Psoas muscle (tissue), 8 donors: ENCODE data around the gene IGF1R. TPM values are rescaled to one million over a fixed set of nuclear protein-coding genes. Genes with fewer than 3 reads are reported as not detected.

Experiments used
- ATAC-seq, 4 donors: fragments of 200-7000 bp; cut with Tn5 transposase; one replicate each; pipeline ENCODE4 v1.9.1; 2020; ENCODE audit warnings: moderate library complexity in 3 of 4, mild to moderate bottlenecking in 2 of 4
- DNase-seq, 2 donors: peaks; one replicate each; pipeline ENCODE4 v3.0.0-alpha.2; 2020
- H3K27ac ChIP-seq: fragments of 200-600 bp; one replicate; pipeline ENCODE4 v1.8.0; 2022
- H3K27me3 ChIP-seq, 3 donors: fragments of 200-600 bp in 1 of 3; one replicate each; pipeline versions ENCODE4 v1.6.1 to v1.8.0; 2013 to 2022; ENCODE audit warnings: low read length in 2 of 3, mild to moderate bottlenecking in 2 of 3, moderate library complexity in 1 of 3; ENCODE audit not compliant: insufficient read depth in 3 of 3
- H3K36me3 ChIP-seq, 2 donors: fragments of 200-600 bp in 1 of 2; one replicate each; pipeline versions ENCODE4 v1.6.1 to v1.8.0; 2013 to 2022; ENCODE audit warnings: low read depth in 1 of 2, mild to moderate bottlenecking in 1 of 2, moderate library complexity in 1 of 2; ENCODE audit not compliant: insufficient read depth in 1 of 2
- H3K4me1 ChIP-seq: fragments of 200-600 bp; one replicate; pipeline ENCODE4 v1.8.0; 2022
- H3K4me3 ChIP-seq: fragments of 200-600 bp; one replicate; pipeline ENCODE4 v1.8.0; 2022; ENCODE audit warnings: mild to moderate bottlenecking
- H3K9me3 ChIP-seq: fragments of 200-600 bp; one replicate; pipeline ENCODE4 v1.8.0; 2022
- WGBS, 3 donors: extraction: QIAGEN DNeasy Blood & Tissue Kit; methylation state at CpG; one replicate each; pipeline versions ENCODE4 v1.1.6 to v1.1.7; 2013; 5-methylcytosine and 5-hydroxymethylcytosine counted together
- intact Hi-C, 2 donors: fragments of 100-400 bp; cut with DNase I; formaldehyde crosslinking; loops; one replicate each; pipeline versions ENCODE4 v1.11.0 to v1.14.2; 2022
- polyA plus RNA-seq, 3 donors: library from polyadenylated mRNA; stranded (reverse); fragments of 200-250 nt; gene quantifications; one replicate each; pipeline ENCODE4 v1.2.3, GENCODE V29; 2013
- total RNA-seq, 4 donors: library from RNA; stranded (reverse); fragmentation: NEBNext Ultra II Directional in 2 of 4; extraction: Animal tissue kit (Norgen Biotek cat#: 25700) in 2 of 4; gene quantifications; one replicate each; pipeline versions ENCODE4 v1.2.1 to v1.2.4, GENCODE V29; 2021 to 2023
- TF ChIP-seq, protein P1 (sequence below): fragments of 200-600 bp; IDR thresholded peaks from one replicate; pipeline ENCODE4 v1.8.0; 2022; ENCODE audit warnings: antibody characterized with exemption
- donor health status: healthy with polysubstance abuse.
- donor health status: DM: no; HTN: no; CAD: no; lungs with moderate emphysema.
- donor health status: Bipolar disorder and iron deficiency.
- donor health status: healthy.
- donor health status: DM: yes; HTN: yes; CAD: no.
- donor health status: DM: no; HTN: no; CAD: no.
- donor health status: DM: no; HTN: no; CAD: no.
- donor health status: DM: yes; HTN: yes; CAD: no.

IGF1R gene
- total and polyA plus RNA-seq, 7 donors = 2.1 to 20.4 (median 12.0) TPM

DNA sequence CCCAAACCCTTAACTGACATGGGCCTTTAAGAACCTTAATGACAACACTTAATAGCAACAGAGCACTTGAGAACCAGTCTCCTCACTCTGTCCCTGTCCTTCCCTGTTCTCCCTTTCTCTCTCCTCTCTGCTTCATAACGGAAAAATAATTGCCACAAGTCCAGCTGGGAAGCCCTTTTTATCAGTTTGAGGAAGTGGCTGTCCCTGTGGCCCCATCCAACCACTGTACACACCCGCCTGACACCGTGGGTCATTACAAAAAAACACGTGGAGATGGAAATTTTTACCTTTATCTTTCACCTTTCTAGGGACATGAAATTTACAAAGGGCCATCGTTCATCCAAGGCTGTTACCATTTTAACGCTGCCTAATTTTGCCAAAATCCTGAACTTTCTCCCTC lies 309.3 kb downstream of the IGF1R start:
- H3K27me3 ChIP-seq = no peaks in the 10 kb centered on the region

DNA sequence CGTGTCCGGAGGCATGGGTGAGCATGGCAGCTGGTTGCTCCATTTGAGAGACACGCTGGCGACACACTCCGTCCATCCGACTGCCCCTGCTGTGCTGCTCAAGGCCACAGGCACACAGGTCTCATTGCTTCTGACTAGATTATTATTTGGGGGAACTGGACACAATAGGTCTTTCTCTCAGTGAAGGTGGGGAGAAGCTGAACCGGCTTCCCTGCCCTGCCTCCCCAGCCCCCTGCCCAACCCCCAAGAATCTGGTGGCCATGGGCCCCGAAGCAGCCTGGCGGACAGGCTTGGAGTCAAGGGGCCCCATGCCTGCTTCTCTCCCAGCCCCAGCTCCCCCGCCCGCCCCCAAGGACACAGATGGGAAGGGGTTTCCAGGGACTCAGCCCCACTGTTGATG lies 309.7 kb downstream of the IGF1R start:
- H3K4me1 ChIP-seq = peaks cover 35% of the 10 kb centered on the region
- intact Hi-C loops = no loop called here
- no peak overlapping the region for H3K4me3 ChIP-seq
- TF ChIP-seq, protein P1, sequence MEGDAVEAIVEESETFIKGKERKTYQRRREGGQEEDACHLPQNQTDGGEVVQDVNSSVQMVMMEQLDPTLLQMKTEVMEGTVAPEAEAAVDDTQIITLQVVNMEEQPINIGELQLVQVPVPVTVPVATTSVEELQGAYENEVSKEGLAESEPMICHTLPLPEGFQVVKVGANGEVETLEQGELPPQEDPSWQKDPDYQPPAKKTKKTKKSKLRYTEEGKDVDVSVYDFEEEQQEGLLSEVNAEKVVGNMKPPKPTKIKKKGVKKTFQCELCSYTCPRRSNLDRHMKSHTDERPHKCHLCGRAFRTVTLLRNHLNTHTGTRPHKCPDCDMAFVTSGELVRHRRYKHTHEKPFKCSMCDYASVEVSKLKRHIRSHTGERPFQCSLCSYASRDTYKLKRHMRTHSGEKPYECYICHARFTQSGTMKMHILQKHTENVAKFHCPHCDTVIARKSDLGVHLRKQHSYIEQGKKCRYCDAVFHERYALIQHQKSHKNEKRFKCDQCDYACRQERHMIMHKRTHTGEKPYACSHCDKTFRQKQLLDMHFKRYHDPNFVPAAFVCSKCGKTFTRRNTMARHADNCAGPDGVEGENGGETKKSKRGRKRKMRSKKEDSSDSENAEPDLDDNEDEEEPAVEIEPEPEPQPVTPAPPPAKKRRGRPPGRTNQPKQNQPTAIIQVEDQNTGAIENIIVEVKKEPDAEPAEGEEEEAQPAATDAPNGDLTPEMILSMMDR = no peak
- DNase-seq (no peak), ATAC-seq (no peak)
- no peaks in the 10 kb centered on the region for H3K27me3 ChIP-seq
- no peaks in the 10 kb centered on the region for H3K9me3 ChIP-seq
- H3K27ac ChIP-seq = peak overlapping the region; percentile 91
- H3K36me3 ChIP-seq = peaks cover 3 to 61% of the 10 kb centered on the region in 2 donors
- WGBS, 3 donors = 94 to 97% (median 94%) methylated on average over 11 of the region's 11 CpGs

More for the DNA sequence above, 309.3 kb downstream of the IGF1R start:
- TF ChIP-seq, protein P1 = no peak
- H3K36me3 ChIP-seq = peaks cover 3 to 59% of the 10 kb centered on the region in 2 donors
- DNase-seq (no peak), ATAC-seq (no peak)
- peaks cover 39% of the 10 kb centered on the region for H3K4me1 ChIP-seq
- H3K9me3 ChIP-seq = no peaks in the 10 kb centered on the region
- intact Hi-C loops = no loop called here
- 86 to 87% (median 87%) methylated on average over 6 of the region's 6 CpGs for WGBS, 3 donors
- no peak overlapping the region for H3K4me3 ChIP-seq
- H3K27ac ChIP-seq = peak overlapping the region; percentile 91

DNA sequence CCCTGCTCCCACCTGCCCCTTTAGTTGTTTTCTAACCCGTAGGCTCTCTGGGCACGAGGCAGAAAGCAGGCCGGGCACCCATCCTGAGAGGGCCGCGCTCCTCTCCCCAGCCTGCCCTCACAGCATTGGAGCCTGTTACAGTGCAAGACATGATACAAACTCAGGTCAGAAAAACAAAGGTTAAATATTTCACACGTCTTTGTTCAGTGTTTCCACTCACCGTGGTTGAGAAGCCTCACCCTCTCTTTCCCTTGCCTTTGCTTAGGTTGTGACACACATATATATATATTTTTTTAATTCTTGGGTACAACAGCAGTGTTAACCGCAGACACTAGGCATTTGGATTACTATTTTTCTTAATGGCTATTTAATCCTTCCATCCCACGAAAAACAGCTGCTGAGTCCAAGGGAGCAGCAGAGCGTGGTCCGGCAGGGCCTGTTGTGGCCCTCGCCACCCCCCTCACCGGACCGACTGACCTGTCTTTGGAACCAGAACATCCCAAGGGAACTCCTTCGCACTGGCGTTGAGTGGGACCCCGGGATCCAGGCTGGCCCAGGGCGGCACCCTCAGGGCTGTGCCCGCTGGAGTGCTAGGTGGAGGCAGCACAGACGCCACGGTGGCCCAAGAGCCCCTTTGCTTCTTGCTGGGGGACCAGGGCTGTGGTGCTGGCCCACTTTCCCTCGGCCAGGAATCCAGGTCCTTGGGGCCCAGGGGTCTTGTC lies 310.7 kb downstream of the IGF1R start:
- intact Hi-C loops = no loop called here
- peaks cover 27% of the 10 kb centered on the region for H3K4me1 ChIP-seq

DNA sequence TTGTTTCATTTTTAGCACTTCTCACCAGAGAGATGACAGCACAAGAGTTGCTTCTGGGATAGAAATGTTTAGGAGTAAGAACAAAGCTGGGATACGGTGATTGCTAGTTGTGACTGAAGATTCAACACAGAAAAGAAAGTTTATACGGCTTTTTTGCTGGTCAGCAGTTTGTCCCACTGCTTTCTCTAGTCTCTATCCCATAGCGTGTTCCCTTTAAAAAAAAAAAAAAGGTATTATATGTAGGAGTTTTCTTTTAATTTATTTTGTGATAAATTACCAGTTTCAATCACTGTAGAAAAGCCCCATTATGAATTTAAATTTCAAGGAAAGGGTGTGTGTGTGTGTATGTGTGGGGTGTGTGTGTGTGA lies 311.3 kb downstream of the IGF1R start:
- Histone ChIP-seq H3K4me1 (peaks cover 27% of the 10 kb centered on the region), H3K4me3 (no peak overlapping the region), H3K36me3 (peaks cover 3 to 61% of the 10 kb centered on the region in 2 donors), H3K27me3 (no peaks in the 10 kb centered on the region), H3K9me3 (no peaks in the 10 kb centered on the region), H3K27ac (peak overlapping the region; percentile 47)
- 93 to 95% (median 93%) methylated on average over 3 of the region's 3 CpGs for WGBS, 3 donors
- TF ChIP-seq, protein P1 = no peak
- DNase-seq = no peak
- no peak for ATAC-seq
- intact Hi-C loops = loop anchor here in 1 of 2 donors (5.0 kb wide), 1 partner anchor 38 kb away; no protein-coding TSS in a partner anchor

More for the DNA sequence above, 310.7 kb downstream of the IGF1R start:
- Histone ChIP-seq H3K9me3 (no peaks in the 10 kb centered on the region), H3K4me3 (no peak overlapping the region), H3K36me3 (peaks cover 3 to 61% of the 10 kb centered on the region in 2 donors), H3K27ac (peak overlapping the region; percentile 47), H3K27me3 (no peaks in the 10 kb centered on the region)
- ATAC-seq (no peak), DNase-seq (no peak)
- 79 to 88% (median 86%) methylated on average over 22 of the region's 22 CpGs for WGBS, 3 donors
- TF ChIP-seq, protein P1 = no peak
